Right lobe of liver (tissue), 4 donors: ENCODE measurements around the gene ZNF609.

Source experiments
- CTCF ChIP-seq, 4 donors: fragments of 200-600 bp in 3 of 4; fragments of 450-650 bp in 1 of 4; IDR thresholded peaks; one replicate each; pipeline versions ENCODE4 v1.5.1 to v1.8.0; 2016 to 2022; ENCODE audit warnings: antibody characterized with exemption in 4 of 4, mild to moderate bottlenecking in 2 of 4
- POLR2A ChIP-seq: fragments of 450-650 bp; IDR thresholded peaks from one replicate; pipeline ENCODE4 v1.6.1; 2017; ENCODE audit warnings: antibody characterized with exemption, mild to moderate bottlenecking
- donor health status: DM: no; HTN: no; CAD: no.
- donor health status: DM: no; HTN: no; CAD: no.
- donor health status: DM: no; HTN: yes; CAD: no.

GRCh38 chr15:64438653-64439447 is 21.5 kb upstream of the ZNF609 start:
- no peak for TF ChIP-seq CTCF (IDR thresholded peaks at IDR 0.05)
- no peak for TF ChIP-seq POLR2A
